Activated T-helper 1 cell treated with anti-CD3 and anti-CD28 coated beads, Interleukin-2, amount 50 U/mL, for 16 hours (primary cell): ENCODE results near the gene TRIOBP.

Source experiments
- DNase-seq, 2 donors: peaks; one replicate each; pipeline ENCODE4 v3.0.0-alpha.2; 2020; ENCODE audit warnings: low read depth in 1 of 2, low spot score in 1 of 2

The TRIOBP gene

DNA sequence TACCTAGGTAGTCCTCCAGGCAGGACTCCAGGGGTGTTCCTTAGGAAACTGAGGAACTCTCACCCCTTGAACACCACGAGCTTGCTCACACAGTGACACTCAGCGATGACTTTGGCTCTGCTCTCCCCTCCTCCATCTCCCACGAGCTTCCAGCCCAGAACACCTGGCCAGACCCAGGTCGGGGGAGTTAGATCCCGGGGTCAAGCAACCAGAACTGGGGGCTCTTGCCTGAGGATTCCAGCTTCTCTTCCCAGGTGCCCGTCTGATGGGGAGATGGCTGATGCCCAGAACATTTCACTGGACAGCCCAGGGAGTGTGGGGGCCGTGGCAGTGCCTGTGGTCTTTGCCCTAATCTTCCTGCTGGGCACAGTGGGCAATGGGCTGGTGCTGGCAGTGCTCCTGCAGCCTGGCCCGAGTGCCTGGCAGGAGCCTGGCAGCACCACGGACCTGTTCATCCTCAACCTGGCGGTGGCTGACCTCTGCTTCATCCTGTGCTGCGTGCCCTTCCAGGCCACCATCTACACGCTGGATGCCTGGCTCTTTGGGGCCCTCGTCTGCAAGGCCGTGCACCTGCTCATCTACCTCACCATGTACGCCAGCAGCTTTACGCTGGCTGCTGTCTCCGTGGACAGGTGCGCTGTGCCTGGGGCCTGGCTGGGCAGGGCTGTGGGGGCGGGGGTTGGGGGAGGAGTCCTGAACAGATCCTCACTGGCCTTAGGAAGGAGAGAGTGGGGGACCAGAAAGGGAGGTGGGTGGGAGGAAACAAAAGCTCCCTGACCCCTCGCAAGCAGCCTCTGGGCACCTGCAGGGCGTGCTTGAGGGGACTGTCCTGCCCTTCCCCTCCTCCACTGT lies 126.5 kb downstream of the TRIOBP start, which contains the start of gene GALR3:
Gene GALR3, plus strand, starts transcription at position 249 of the 852 bp plus-strand sequence. Its CDS starts 25 bp downstream, at position 274.
- no peak for DNase-seq

DNA sequence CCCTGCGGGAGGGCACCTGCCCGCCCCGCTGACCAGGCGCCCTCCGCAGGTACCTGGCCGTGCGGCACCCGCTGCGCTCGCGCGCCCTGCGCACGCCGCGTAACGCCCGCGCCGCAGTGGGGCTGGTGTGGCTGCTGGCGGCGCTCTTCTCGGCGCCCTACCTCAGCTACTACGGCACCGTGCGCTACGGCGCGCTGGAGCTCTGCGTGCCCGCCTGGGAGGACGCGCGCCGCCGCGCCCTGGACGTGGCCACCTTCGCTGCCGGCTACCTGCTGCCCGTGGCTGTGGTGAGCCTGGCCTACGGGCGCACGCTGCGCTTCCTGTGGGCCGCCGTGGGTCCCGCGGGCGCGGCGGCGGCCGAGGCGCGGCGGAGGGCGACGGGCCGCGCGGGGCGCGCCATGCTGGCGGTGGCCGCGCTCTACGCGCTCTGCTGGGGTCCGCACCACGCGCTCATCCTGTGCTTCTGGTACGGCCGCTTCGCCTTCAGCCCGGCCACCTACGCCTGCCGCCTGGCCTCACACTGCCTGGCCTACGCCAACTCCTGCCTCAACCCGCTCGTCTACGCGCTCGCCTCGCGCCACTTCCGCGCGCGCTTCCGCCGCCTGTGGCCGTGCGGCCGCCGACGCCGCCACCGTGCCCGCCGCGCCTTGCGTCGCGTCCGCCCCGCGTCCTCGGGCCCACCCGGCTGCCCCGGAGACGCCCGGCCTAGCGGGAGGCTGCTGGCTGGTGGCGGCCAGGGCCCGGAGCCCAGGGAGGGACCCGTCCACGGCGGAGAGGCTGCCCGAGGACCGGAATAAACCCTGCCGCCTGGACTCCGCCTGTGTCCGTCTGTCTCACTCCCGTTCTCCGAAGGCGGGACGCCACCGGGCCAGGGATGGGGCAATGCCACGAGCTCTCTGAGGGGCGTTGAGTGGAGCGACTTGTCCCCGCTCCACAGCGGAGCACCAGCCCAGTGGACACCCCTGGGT lies 128.1 kb downstream of the TRIOBP start:
- no peak for DNase-seq
